ENCODE results near the gene CHMP4A. TPM values are rescaled to one million over a fixed set of nuclear protein-coding genes. Genes with fewer than 3 reads are reported as not detected.
A peak's percentile ranks its signal among the peaks of the same experiment; 100 is the strongest.

The CHMP4A gene
- total and polyA plus RNA-seq, 2 of the 13 experiments (the other 11 are each of a cell fraction or from before 2014, with no cell fraction given) = 83.6 to 113 TPM

DNA sequence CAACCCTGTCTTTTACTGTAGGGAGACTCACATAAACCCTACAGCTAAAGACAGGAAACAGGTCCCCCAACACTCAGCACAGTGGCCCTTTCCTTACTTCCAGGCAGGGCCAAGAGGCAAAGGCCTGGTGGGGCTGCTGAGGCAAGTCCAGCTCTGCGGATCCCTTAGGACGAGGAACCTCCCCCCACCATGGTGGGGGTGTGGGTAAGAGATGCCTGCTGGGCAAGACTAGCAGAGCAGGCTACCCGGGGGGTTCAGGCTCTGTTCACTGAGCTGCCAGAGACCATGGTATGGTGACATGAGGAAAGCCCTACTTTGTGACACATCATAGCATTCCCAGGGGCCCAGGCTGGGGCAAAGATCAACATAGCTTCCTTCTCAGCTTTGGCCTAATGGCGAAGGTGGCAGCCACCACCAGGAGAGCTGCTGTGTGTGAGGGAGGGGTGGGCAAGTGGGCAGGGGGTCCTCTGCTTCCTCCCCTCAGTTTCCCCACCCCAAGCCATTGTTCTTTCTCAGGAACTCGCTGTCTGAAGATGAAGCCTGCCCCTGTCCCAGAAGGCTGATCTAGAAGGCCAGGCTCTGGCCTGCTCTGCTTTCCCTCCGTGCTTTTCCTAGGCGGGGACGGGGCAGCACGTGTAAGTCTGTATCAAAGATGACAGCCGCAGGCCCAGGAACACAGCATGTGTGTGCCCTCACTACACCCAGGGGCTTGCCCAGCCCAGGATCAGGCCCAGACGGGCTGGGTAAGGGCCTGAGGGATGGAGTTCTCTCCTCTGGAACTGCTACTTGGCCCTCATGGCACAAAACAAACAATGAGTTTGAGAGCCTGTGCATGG lies 39.2 kb upstream of the CHMP4A start (continued):
- TF ChIP-seq, protein P1, sequence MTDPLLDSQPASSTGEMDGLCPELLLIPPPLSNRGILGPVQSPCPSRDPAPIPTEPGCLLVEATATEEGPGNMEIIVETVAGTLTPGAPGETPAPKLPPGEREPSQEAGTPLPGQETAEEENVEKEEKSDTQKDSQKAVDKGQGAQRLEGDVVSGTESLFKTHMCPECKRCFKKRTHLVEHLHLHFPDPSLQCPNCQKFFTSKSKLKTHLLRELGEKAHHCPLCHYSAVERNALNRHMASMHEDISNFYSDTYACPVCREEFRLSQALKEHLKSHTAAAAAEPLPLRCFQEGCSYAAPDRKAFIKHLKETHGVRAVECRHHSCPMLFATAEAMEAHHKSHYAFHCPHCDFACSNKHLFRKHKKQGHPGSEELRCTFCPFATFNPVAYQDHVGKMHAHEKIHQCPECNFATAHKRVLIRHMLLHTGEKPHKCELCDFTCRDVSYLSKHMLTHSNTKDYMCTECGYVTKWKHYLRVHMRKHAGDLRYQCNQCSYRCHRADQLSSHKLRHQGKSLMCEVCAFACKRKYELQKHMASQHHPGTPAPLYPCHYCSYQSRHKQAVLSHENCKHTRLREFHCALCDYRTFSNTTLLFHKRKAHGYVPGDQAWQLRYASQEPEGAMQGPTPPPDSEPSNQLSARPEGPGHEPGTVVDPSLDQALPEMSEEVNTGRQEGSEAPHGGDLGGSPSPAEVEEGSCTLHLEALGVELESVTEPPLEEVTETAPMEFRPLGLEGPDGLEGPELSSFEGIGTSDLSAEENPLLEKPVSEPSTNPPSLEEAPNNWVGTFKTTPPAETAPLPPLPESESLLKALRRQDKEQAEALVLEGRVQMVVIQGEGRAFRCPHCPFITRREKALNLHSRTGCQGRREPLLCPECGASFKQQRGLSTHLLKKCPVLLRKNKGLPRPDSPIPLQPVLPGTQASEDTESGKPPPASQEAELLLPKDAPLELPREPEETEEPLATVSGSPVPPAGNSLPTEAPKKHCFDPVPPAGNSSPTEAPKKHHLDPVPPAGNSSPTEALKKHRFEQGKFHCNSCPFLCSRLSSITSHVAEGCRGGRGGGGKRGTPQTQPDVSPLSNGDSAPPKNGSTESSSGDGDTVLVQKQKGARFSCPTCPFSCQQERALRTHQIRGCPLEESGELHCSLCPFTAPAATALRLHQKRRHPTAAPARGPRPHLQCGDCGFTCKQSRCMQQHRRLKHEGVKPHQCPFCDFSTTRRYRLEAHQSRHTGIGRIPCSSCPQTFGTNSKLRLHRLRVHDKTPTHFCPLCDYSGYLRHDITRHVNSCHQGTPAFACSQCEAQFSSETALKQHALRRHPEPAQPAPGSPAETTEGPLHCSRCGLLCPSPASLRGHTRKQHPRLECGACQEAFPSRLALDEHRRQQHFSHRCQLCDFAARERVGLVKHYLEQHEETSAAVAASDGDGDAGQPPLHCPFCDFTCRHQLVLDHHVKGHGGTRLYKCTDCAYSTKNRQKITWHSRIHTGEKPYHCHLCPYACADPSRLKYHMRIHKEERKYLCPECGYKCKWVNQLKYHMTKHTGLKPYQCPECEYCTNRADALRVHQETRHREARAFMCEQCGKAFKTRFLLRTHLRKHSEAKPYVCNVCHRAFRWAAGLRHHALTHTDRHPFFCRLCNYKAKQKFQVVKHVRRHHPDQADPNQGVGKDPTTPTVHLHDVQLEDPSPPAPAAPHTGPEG (CRISPR knock-in tag; IDR thresholded peaks at IDR 0.05) = peak; percentile 31; the same call in 1 of the 2 replicates
- TF ChIP-seq ZNF335 (CRISPR knock-in tag; IDR thresholded peaks at IDR 0.05) (0 out of 2 replicates have a peak, but pooled peaks have one; percentile 58), HNRNPUL1 (IDR thresholded peaks at IDR 0.05; ENCODE audit: low read depth, low read length) (no peak), KLF12 (CRISPR knock-in tag; IDR thresholded peaks at IDR 0.05; ENCODE audit: borderline replicate concordance) (no peak), ZNF264 (CRISPR knock-in tag; IDR thresholded peaks at IDR 0.05) (no peak), ZFP41 (CRISPR knock-in tag; IDR thresholded peaks at IDR 0.05; ENCODE audit: borderline replicate concordance) (0 out of 2 replicates have a peak, but pooled peaks have one; percentile 50), FOXC1 (CRISPR knock-in tag; IDR thresholded peaks at IDR 0.05; ENCODE audit: borderline replicate concordance) (no peak), AGO2 (optimal IDR thresholded peaks at IDR 0.05; ENCODE audit: low read depth, low read length) (no peak), ARNT2 (CRISPR knock-in tag; IDR thresholded peaks at IDR 0.05; ENCODE audit: low read depth) (0 out of 2 replicates have a peak, but pooled peaks have one; percentile 43), TOPORS (CRISPR knock-in tag; IDR thresholded peaks at IDR 0.05) (no peak), ZSCAN25 (CRISPR knock-in tag; IDR thresholded peaks at IDR 0.05) (no peak; the same call in 1 of the 2 replicates), MEF2D (CRISPR knock-in tag; IDR thresholded peaks at IDR 0.05) (peak; percentile 65; the same call in 1 of the 2 replicates), ZNF776 (CRISPR knock-in tag; IDR thresholded peaks at IDR 0.05) (no peak; the same call in 1 of the 2 replicates), FOXA3 (CRISPR knock-in tag; IDR thresholded peaks at IDR 0.05) (peak; percentile 93), EP300 (IDR thresholded peaks at IDR 0.05; ENCODE audit: low read depth in 2 of 2, low read length in 2 of 2) (peak; percentile 72 to 82), EP300 (CRISPR knock-in tag; IDR thresholded peaks at IDR 0.05; ENCODE audit: borderline replicate concordance) (peak; percentile 63), ZNF33B (CRISPR knock-in tag; IDR thresholded peaks at IDR 0.05) (no peak), ZNF557 (CRISPR knock-in tag; IDR thresholded peaks at IDR 0.05) (no peak), ZNF224 (CRISPR knock-in tag; IDR thresholded peaks at IDR 0.05) (no peak), ZNF737 (CRISPR knock-in tag; IDR thresholded peaks at IDR 0.05; ENCODE audit: borderline replicate concordance) (no peak), HNRNPH1 (optimal IDR thresholded peaks at IDR 0.05; ENCODE audit: low read depth, low read length) (no peak)
- TF ChIP-seq, protein P2, sequence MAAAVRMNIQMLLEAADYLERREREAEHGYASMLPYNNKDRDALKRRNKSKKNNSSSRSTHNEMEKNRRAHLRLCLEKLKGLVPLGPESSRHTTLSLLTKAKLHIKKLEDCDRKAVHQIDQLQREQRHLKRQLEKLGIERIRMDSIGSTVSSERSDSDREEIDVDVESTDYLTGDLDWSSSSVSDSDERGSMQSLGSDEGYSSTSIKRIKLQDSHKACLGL (CRISPR knock-in tag; IDR thresholded peaks at IDR 0.05) = no peak
- TF ChIP-seq, protein P3, sequence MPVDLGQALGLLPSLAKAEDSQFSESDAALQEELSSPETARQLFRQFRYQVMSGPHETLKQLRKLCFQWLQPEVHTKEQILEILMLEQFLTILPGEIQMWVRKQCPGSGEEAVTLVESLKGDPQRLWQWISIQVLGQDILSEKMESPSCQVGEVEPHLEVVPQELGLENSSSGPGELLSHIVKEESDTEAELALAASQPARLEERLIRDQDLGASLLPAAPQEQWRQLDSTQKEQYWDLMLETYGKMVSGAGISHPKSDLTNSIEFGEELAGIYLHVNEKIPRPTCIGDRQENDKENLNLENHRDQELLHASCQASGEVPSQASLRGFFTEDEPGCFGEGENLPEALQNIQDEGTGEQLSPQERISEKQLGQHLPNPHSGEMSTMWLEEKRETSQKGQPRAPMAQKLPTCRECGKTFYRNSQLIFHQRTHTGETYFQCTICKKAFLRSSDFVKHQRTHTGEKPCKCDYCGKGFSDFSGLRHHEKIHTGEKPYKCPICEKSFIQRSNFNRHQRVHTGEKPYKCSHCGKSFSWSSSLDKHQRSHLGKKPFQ (CRISPR knock-in tag; IDR thresholded peaks at IDR 0.05; ENCODE audit: insufficient replicate concordance) = no peak

Measured in HepG2 (cell line).